Nephron progenitor cell (in vitro differentiated cells): Measurements from ENCODE around the gene NET1.

Experiments used
- DNase-seq: peaks from one replicate; pipeline ENCODE4 v3.0.0; 2021
- H3K27ac Mint-ChIP-seq: 2 replicates; pipeline ENCODE4 v1.8.0; 2021; ENCODE audit warnings: mild to moderate bottlenecking, moderate library complexity, mixed read lengths
- H3K27me3 Mint-ChIP-seq: 2 replicates; pipeline ENCODE4 v1.8.0; 2021; ENCODE audit warnings: mild to moderate bottlenecking, low read depth, mixed read lengths; ENCODE audit not compliant: poor library complexity
- H3K36me3 Mint-ChIP-seq: 2 replicates; pipeline ENCODE4 v1.8.0; 2021; ENCODE audit warnings: low read depth, mixed read lengths
- H3K4me1 Mint-ChIP-seq: 2 replicates; pipeline ENCODE4 v1.8.0; 2021; ENCODE audit warnings: mixed read lengths
- H3K4me3 Mint-ChIP-seq: 2 replicates; pipeline ENCODE4 v1.8.0; 2021; ENCODE audit warnings: mild to moderate bottlenecking, moderate library complexity, mixed read lengths
- H3K9me3 Mint-ChIP-seq: 2 replicates; pipeline ENCODE4 v1.8.0; 2021; ENCODE audit warnings: mild to moderate bottlenecking, moderate library complexity, mixed read lengths
- TF ChIP-seq, protein P1 (sequence below): fragments of 200-600 bp; sonication (generic); IDR thresholded peaks from 2 replicates; pipeline ENCODE4 v1.5.0; 2021; ENCODE audit warnings: antibody characterized with exemption

NET1 gene

DNA sequence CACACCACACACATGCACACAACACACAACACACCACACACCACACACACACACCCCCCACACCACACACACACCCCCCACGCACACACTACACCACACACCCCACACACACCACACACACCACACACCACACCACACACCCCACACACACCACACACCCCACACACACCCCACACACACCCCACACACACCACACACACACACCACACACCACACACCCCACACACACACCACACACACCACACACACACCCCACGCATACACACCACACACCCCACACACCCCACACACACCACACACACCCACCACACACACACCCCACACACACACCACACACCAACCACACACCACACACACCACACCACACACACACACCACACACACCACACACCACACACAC, 31.2 kb upstream of the NET1 start:
- Mint-ChIP-seq H3K4me3 (no peak overlapping the region), H3K27ac (no peak overlapping the region), H3K27me3 (peaks cover 2% of the 10 kb centered on the region), H3K36me3 (no peaks in the 10 kb centered on the region), H3K9me3 (peaks cover 12% of the 10 kb centered on the region), H3K4me1 (no peaks in the 10 kb centered on the region)
- TF ChIP-seq, protein P1, sequence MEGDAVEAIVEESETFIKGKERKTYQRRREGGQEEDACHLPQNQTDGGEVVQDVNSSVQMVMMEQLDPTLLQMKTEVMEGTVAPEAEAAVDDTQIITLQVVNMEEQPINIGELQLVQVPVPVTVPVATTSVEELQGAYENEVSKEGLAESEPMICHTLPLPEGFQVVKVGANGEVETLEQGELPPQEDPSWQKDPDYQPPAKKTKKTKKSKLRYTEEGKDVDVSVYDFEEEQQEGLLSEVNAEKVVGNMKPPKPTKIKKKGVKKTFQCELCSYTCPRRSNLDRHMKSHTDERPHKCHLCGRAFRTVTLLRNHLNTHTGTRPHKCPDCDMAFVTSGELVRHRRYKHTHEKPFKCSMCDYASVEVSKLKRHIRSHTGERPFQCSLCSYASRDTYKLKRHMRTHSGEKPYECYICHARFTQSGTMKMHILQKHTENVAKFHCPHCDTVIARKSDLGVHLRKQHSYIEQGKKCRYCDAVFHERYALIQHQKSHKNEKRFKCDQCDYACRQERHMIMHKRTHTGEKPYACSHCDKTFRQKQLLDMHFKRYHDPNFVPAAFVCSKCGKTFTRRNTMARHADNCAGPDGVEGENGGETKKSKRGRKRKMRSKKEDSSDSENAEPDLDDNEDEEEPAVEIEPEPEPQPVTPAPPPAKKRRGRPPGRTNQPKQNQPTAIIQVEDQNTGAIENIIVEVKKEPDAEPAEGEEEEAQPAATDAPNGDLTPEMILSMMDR, result no peak
- DNase-seq, result no peak

DNA sequence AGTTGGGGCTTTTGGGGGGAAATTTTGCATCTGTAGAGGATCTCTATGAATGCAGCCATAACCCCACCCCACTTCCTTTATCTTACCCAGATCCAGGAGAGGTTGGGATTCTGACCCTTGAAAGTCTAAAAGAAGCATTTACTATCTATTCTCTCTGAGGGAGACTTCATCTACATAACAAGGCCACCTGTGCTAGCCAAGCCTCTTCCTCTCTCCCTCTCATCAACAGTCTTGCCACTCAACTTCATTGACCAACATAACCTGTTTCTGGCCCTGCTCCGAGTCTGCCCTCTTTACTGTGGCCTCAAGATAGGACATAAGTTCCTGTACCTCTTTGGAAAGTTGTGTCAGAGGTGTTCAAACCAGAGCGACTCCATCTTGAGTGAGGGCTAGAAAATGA, 27.1 kb upstream of the NET1 start:
- Mint-ChIP-seq H3K9me3 (peaks cover 30% of the 10 kb centered on the region), H3K4me1 (no peaks in the 10 kb centered on the region), H3K4me3 (no peak overlapping the region), H3K27ac (no peak overlapping the region), H3K27me3 (no peaks in the 10 kb centered on the region), H3K36me3 (no peaks in the 10 kb centered on the region)
- TF ChIP-seq, protein P1, result no peak
- no peak for DNase-seq

DNA sequence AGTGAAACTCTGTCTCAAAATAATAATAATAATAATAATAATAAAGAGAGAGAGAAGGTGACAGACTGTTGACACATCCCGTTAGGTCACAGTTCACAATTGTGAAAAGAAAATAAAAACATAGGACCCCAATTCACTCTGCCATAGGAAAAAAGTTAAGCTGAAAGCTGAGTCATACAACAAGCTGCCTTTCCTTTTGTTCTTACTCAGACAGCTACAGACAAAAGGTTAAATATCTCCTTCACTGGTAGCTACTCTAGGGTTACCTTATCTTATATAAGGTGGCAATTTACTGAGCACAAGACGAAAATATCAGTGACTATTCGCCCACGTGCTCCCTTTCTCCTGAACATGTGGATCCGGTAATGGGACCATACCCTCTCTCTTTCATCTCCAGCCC, 25.2 kb upstream of the NET1 start:
- peaks cover 5% of the 10 kb centered on the region for H3K36me3 Mint-ChIP-seq
- no peak overlapping the region for H3K4me3 Mint-ChIP-seq
- TF ChIP-seq, protein P1, result no peak
- no peak overlapping the region for H3K27ac Mint-ChIP-seq
- DNase-seq, result no peak
- H3K9me3 Mint-ChIP-seq, result peaks cover 50% of the 10 kb centered on the region
- no peaks in the 10 kb centered on the region for H3K4me1 Mint-ChIP-seq
- peaks cover 3% of the 10 kb centered on the region for H3K27me3 Mint-ChIP-seq

DNA sequence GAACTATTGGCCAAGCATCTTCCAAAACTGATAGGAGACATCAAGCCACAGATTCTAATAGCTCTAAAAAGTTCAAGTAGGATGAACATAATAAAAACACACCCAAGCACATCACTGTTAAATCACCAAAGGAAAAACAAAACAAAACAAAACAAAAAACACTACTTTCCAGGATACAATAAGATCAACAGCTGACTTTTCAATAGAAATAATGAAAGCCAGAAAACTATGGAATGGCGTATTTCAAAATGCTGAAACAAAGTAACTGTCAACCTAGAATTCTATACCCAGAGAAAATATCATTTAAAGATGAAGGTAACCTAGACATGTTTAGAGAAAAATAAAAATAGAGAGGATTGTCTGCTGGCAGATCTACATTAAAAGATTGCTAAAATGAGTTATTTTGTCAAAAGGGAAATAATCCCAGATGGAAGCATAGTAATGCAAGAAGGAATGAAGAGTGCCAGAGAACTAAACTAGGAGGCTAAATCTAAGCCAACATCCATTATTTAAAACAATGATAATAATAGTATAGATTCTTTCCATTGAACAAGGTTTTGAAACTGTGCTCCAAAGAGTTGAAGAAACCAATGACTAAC, 21.7 kb upstream of the NET1 start:
- DNase-seq, result no peak
- Mint-ChIP-seq H3K27ac (no peak overlapping the region), H3K9me3 (peaks cover 63% of the 10 kb centered on the region)

DNA sequence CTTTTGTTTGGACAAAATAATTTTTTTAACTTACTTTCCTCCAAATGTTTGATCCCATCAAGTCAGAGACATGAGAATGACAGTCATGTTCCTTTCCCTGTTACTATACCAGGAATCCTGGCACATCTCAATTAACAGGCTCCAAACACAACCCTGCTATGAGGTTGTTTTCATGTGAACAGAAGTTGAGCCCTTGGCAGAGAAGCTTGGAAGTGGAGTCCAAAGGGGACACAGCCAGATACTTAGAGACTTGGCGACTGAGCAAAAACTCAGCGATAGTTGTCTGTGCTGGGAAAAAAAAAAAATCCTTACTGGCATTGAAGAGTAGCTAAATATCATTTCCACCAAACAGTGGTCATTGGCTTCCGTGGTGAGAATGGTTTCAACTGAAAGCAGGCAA, 20.6 kb upstream of the NET1 start:
- no peak for DNase-seq
- no peak overlapping the region for H3K4me3 Mint-ChIP-seq
- peaks cover 3% of the 10 kb centered on the region for H3K27me3 Mint-ChIP-seq
- H3K9me3 Mint-ChIP-seq, result peaks cover 55% of the 10 kb centered on the region
- H3K4me1 Mint-ChIP-seq, result no peaks in the 10 kb centered on the region
- H3K36me3 Mint-ChIP-seq, result peaks cover 5% of the 10 kb centered on the region
- H3K27ac Mint-ChIP-seq, result no peak overlapping the region
- TF ChIP-seq, protein P1, result no peak

More for the DNA sequence above, 21.7 kb upstream of the NET1 start:
- Mint-ChIP-seq H3K4me3 (no peak overlapping the region), H3K36me3 (peaks cover 5% of the 10 kb centered on the region), H3K4me1 (no peaks in the 10 kb centered on the region), H3K27me3 (peaks cover 3% of the 10 kb centered on the region)
- TF ChIP-seq, protein P1, result no peak

DNA sequence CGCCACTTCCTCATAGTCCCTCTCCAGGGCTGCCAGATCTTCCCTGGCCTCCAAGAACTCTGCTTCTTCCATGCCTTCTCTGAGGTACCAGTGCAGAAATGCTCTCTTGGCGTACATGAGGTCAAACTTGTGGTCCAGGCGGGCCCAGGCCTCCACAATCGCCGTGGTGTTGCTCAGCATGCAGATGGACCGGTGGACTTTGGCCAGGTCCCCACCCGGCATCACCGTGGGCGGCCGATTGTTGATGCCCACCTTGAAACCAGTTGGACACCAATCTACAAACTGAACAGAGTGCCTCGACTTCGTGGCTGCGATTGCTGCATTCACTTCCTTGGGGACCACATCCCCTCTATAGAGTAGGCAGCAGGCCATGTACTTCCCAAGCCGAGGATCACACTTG, 18.8 kb upstream of the NET1 start:
- peaks cover 3% of the 10 kb centered on the region for H3K27me3 Mint-ChIP-seq
- peaks cover 49% of the 10 kb centered on the region for H3K9me3 Mint-ChIP-seq
- TF ChIP-seq, protein P1, result no peak
- H3K27ac Mint-ChIP-seq, result no peak overlapping the region
- DNase-seq, result no peak
- H3K4me1 Mint-ChIP-seq, result no peaks in the 10 kb centered on the region
- H3K36me3 Mint-ChIP-seq, result peaks cover 5% of the 10 kb centered on the region
- H3K4me3 Mint-ChIP-seq, result no peak overlapping the region
